Colonic mucosa (tissue), 4 donors: ENCODE data around the gene COL4A2. TPM values are rescaled to one million over a fixed set of nuclear protein-coding genes. Genes with fewer than 3 reads are reported as not detected.

Source experiments
- DNase-seq: peaks from one replicate; pipeline ENCODE4 v3.0.0-alpha.2; 2020
- H3K27ac ChIP-seq: fragments of 200-600 bp; one replicate; pipeline ENCODE4 v1.8.0; 2021
- H3K27me3 ChIP-seq: fragments of 200-600 bp; one replicate; pipeline ENCODE4 v1.8.0; 2021
- H3K36me3 ChIP-seq: fragments of 200-600 bp; one replicate; pipeline ENCODE4 v1.8.0; 2021
- H3K4me1 ChIP-seq: fragments of 200-600 bp; one replicate; pipeline ENCODE4 v1.8.0; 2021; ENCODE audit warnings: mild to moderate bottlenecking
- H3K4me3 ChIP-seq: fragments of 200-600 bp; one replicate; pipeline ENCODE4 v1.8.0; 2021
- H3K9ac ChIP-seq, 2 donors: one replicate each; pipeline ENCODE4 v1.7.0; 2013; ENCODE audit warnings: control low read depth in 2 of 2, low read depth in 2 of 2, low read length in 2 of 2
- H3K9me3 ChIP-seq: fragments of 200-600 bp; one replicate; pipeline ENCODE4 v1.8.0; 2021
- intact Hi-C: fragments of 100-400 bp; cut with DNase I; formaldehyde crosslinking; loops from one replicate; pipeline ENCODE4 v1.14.1; 2022
- total RNA-seq, 2 donors: library from RNA; stranded (reverse); fragmentation: NEBNext Ultra II Directional in 1 of 2; extraction: Animal tissue kit (Norgen Biotek cat#: 25700) in 1 of 2; gene quantifications; one replicate each; pipeline ENCODE4 v1.2.1, GENCODE V29; 2021
- TF ChIP-seq, protein P1 (sequence below): fragments of 200-600 bp; IDR thresholded peaks from one replicate; pipeline ENCODE4 v1.8.0; 2022; ENCODE audit warnings: antibody characterized with exemption, mild to moderate bottlenecking
- donor health status: healthy.
- donor health status: DM: no; HTN: no; CAD: no.
- donor health status: DM: no; HTN: no; CAD: no.

COL4A2 gene
- total RNA-seq, 2 donors from 2014 or later, result 61.1 to 111 TPM

DNA sequence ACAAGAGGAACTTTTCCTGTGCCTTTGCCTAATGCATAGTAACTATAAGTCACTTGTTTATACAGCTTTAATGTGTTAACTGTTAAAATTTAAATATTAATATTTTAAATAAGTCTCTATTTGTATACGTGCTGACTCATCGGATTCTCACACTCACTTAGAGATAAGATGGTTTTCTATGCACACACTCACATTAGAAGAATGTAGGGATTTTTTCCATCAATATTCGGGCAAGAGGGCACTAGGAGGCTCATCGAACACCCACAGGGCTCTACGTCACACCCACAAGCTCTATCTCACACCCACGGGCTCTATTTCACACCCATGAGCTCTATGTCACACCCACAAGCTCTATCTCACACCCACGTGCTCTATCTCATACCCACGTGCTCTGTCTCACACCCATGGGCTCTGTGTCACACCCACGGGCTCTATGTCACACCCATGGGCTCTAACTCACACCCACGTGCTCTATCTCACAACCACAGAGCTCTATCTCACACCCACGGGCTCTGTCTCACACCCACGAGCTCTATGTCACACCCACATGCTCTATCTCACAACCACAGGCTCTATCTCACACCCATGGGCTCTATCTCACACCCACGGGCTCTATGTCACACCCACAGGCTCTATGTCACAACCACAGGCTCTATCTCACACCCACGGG lies 73.4 kb downstream of the COL4A2 start:
- TF ChIP-seq, protein P1, sequence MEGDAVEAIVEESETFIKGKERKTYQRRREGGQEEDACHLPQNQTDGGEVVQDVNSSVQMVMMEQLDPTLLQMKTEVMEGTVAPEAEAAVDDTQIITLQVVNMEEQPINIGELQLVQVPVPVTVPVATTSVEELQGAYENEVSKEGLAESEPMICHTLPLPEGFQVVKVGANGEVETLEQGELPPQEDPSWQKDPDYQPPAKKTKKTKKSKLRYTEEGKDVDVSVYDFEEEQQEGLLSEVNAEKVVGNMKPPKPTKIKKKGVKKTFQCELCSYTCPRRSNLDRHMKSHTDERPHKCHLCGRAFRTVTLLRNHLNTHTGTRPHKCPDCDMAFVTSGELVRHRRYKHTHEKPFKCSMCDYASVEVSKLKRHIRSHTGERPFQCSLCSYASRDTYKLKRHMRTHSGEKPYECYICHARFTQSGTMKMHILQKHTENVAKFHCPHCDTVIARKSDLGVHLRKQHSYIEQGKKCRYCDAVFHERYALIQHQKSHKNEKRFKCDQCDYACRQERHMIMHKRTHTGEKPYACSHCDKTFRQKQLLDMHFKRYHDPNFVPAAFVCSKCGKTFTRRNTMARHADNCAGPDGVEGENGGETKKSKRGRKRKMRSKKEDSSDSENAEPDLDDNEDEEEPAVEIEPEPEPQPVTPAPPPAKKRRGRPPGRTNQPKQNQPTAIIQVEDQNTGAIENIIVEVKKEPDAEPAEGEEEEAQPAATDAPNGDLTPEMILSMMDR, result no peak
- Histone ChIP-seq H3K4me3 (no peak overlapping the region), H3K36me3 (no peaks in the 10 kb centered on the region), H3K9ac (no peak overlapping the region), H3K27me3 (no peaks in the 10 kb centered on the region), H3K27ac (no peak overlapping the region), H3K9me3 (no peaks in the 10 kb centered on the region), H3K4me1 (no peaks in the 10 kb centered on the region)
- intact Hi-C loops, result no loop called here
- no peak for DNase-seq

DNA sequence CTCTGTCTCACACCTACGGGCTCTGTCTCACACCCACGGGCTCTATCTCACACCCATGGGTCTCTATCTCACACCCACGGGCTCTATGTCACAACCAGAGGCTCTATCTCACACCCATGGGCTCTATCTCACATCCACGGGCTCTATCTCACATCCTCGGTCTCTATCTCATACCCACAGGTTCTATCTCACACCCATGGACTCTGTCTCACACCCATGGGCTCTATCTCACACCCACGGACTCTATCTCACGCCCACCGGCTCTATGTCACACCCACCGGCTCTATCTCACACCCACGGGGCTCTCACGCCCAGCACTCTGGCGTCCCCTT lies 73.9 kb downstream of the COL4A2 start:
- H3K27ac ChIP-seq, result no peak overlapping the region
- no peaks in the 10 kb centered on the region for H3K27me3 ChIP-seq
- no peaks in the 10 kb centered on the region for H3K36me3 ChIP-seq
- no peak overlapping the region for H3K9ac ChIP-seq
- no peak for DNase-seq
- intact Hi-C loops, result no loop called here
- no peak overlapping the region for H3K4me3 ChIP-seq
- TF ChIP-seq, protein P1, result no peak
- no peaks in the 10 kb centered on the region for H3K9me3 ChIP-seq
- no peaks in the 10 kb centered on the region for H3K4me1 ChIP-seq

DNA sequence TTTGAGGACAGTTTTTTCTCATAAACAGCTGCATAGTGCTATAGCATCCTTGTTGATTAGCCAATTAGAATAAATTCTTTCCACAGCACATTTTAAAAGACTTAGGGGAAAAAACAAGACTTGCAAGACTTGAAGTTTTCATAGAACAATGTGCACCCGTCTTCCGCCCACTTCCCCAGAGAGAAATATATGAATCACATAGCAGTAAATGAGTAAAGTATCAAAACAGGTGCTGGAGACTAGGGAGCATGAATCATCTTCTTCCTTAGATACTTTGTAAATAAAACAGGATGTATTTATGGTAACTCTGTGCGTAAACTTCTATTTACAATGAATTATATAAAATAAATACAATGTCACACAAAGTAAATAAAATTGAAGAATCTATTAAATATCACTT lies 75.1 kb downstream of the COL4A2 start:
- H3K4me1 ChIP-seq, result no peaks in the 10 kb centered on the region

DNA sequence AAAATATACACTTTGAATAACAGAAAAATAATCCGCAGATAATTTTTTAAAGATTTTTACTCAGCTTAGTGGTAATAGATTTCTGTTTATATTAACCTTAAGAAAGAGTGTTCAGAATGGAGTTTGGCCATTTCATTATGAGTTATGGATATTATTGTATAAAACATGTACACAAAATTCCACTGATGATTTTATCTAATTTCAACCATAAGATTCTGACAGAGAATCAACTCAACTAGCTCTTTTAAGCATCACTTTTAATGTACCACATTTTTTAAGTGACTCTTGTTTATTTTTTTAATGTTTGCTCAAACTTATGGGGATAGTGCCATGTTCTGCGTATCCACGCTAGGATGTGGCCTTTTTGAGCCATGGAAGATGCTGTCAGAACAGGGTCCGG lies 75.7 kb downstream of the COL4A2 start:
- H3K27ac ChIP-seq, result no peak overlapping the region

More for the DNA sequence above, 75.1 kb downstream of the COL4A2 start:
- DNase-seq, result no peak
- H3K27me3 ChIP-seq, result no peaks in the 10 kb centered on the region
- intact Hi-C loops, result no loop called here
- H3K36me3 ChIP-seq, result no peaks in the 10 kb centered on the region
- H3K27ac ChIP-seq, result no peak overlapping the region
- TF ChIP-seq, protein P1, result no peak
- H3K4me3 ChIP-seq, result no peak overlapping the region
- no peaks in the 10 kb centered on the region for H3K9me3 ChIP-seq
- H3K9ac ChIP-seq, result no peak overlapping the region

DNA sequence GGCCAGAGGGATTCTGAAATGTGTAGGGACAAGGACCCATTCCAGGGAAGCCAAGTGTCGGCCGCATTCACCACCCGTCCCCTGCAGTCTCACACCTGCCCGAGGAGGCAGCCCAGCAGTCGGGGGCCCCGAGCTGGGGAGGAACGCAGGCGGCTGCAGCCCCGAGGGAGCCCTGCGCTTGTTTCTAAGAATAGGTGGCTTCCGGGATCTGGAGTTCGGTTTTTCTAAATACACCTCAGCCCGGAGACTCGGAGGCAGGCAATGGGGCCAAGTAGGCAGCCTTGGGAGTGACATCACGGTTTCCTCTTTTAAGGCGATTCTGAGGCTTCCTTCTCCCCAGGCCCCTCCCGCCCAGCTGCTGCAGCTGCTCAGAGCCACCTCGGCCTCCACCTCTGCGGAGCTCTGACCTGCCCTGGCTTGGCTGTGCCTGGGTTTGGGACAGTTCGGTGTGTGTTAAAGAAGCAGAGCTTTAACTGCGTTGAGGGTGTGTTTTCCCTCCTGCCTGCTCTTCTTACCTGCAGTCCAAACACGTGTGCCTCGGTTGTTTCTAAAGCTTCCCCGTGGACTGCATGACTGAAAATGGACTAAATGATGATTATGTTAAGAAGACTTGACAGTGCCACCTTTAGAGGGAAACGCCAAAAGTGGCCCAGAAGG lies 80.5 kb downstream of the COL4A2 start:
- H3K4me1 ChIP-seq, result no peaks in the 10 kb centered on the region
- DNase-seq, result no peak
- no peaks in the 10 kb centered on the region for H3K9me3 ChIP-seq
- TF ChIP-seq, protein P1, result no peak
- H3K4me3 ChIP-seq, result no peak overlapping the region
- intact Hi-C loops, result no loop called here
- H3K36me3 ChIP-seq, result no peaks in the 10 kb centered on the region
- peak overlapping the region; percentile 31 for H3K27ac ChIP-seq
- no peaks in the 10 kb centered on the region for H3K27me3 ChIP-seq
- no peak overlapping the region for H3K9ac ChIP-seq

More for the DNA sequence above, 75.7 kb downstream of the COL4A2 start:
- Histone ChIP-seq H3K4me1 (no peaks in the 10 kb centered on the region), H3K4me3 (no peak overlapping the region), H3K36me3 (no peaks in the 10 kb centered on the region), H3K9ac (no peak overlapping the region), H3K9me3 (no peaks in the 10 kb centered on the region), H3K27me3 (no peaks in the 10 kb centered on the region)
- DNase-seq, result no peak
- intact Hi-C loops, result no loop called here
- TF ChIP-seq, protein P1, result no peak
